ENCODE measurements around the gene GPRIN1. TPM values are rescaled to one million over a fixed set of nuclear protein-coding genes. Genes with fewer than 3 reads are reported as not detected.

Gene GPRIN1
- total and polyA plus RNA-seq, 2 of the 4 experiments (the other 2 are of a cell fraction), result 3.0 to 4.7 TPM

DNA sequence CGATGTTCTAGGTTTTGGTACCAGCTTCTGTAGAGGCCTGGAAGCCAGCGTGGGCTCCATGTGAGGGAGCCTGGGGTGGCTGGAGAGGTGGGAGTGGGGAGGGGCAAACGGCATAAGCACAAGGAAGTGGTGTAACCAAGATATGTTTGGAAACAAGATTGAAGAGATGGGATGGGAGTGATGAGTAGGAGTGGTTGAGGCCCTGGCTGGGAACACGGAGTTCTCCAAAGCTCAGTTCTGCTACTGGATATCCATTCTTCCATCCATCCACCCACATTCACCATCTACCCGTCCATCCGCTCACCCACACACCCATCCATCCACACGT is 49.5 kb upstream of the GPRIN1 start (continued):
- TF ChIP-seq, protein P1, sequence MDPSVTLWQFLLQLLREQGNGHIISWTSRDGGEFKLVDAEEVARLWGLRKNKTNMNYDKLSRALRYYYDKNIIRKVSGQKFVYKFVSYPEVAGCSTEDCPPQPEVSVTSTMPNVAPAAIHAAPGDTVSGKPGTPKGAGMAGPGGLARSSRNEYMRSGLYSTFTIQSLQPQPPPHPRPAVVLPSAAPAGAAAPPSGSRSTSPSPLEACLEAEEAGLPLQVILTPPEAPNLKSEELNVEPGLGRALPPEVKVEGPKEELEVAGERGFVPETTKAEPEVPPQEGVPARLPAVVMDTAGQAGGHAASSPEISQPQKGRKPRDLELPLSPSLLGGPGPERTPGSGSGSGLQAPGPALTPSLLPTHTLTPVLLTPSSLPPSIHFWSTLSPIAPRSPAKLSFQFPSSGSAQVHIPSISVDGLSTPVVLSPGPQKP (IDR thresholded peaks at IDR 0.05; ENCODE audit: borderline replicate concordance, low read depth, low read length), result no peak
- TF ChIP-seq CHD1 (IDR thresholded peaks at IDR 0.05; ENCODE audit: low read depth, low read length), result no peak

DNA sequence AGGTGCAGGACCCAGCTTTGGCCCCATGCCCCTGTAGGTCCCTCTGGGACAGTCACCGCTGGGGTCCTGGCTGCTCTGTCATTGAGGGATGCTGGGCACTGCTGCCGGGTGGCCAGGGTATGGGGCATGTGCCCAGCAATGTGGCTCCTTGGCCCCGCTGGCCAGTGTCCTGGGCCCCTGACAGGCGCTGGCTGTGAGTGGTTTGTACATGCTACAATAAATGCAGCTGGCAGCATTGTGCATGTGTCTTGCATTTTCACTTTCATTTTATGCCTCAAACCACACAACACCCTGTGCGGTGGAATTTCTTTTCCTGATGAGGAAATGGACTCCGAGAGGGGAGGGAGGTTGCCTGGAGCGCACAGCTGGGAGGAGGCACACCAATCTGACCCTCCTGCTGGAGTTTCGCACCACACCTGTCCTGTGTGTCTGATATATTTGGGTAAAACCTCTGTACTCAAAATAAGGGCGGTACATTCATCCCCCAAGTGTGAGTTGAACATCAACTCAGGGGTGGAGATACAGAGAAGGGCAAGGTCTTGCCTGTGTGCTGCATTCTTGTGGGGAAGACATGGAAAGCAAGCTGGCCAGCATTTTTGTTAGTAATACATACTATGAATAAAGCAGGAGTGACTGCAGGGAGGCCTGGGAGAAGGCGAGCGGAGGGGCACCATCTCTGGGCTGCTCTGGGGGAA is 49.0 kb upstream of the GPRIN1 start:
- Histone ChIP-seq H2BK20ac (ENCODE audit: low read depth, low read length) (no peak overlapping the region), H4K20me1 (ENCODE audit: insufficient read depth, low read length) (peaks cover 9% of the 10 kb centered on the region), H3K56ac (ENCODE audit: extremely low read depth, insufficient read depth, low read length) (no peak overlapping the region), H4K91ac (ENCODE audit: insufficient read depth, low read depth, low read length) (no peak overlapping the region), H3K14ac (replicated peaks; ENCODE audit: low read depth, low read length) (no peak overlapping the region), H2BK120ac (ENCODE audit: low read depth, low read length) (no peak overlapping the region), H3K36me3 (ENCODE audit: control insufficient read depth, insufficient read depth, low read length) (peaks cover 4% of the 10 kb centered on the region; the same call in 1 of the 2 replicates), H2AFZ (replicated peaks; ENCODE audit: low read length, poor library complexity) (no peak overlapping the region), H3K79me1 (ENCODE audit: low read depth in 1 of 2, low read length in 2 of 2) (peaks cover 0 to 2% of the 10 kb centered on the region in 2 experiments; a peak in 1 of 4 replicates), H3K23ac (ENCODE audit: low read depth, low read length) (no peak overlapping the region), H3K9me1 (ENCODE audit: insufficient read depth, low read length) (peaks cover 3% of the 10 kb centered on the region; the same call in 1 of the 2 replicates), H3K9ac (ENCODE audit: low read depth, low read length) (no peak overlapping the region), H3K18ac (ENCODE audit: low read depth, low read length) (no peak overlapping the region), H4K8ac (ENCODE audit: low read depth in 2 of 2, low read length in 2 of 2) (no peak overlapping the region), H3K4ac (ENCODE audit: low read depth, low read length) (no peak overlapping the region), H4K5ac (ENCODE audit: low read depth, low read length) (no peak overlapping the region), H2BK15ac (ENCODE audit: low read depth, low read length) (no peak overlapping the region), H3K9me3 (ENCODE audit: control insufficient read depth, insufficient read depth, low read length) (no peaks in the 10 kb centered on the region), H3K4me3 (ENCODE audit: insufficient read depth, low read depth, low read length) (no peak overlapping the region), H3K4me2 (ENCODE audit: low read depth, low read length) (no peak overlapping the region), H3K27ac (ENCODE audit: insufficient read depth, low read length) (no peak overlapping the region), H3K4me1 (ENCODE audit: control insufficient read depth, insufficient read depth, low read length) (no peaks in the 10 kb centered on the region), H3K27me3 (ENCODE audit: control insufficient read depth, insufficient read depth, low read length) (peaks cover 5% of the 10 kb centered on the region; the same call in 1 of the 2 replicates), H2AK5ac (ENCODE audit: low read depth, low read length) (no peak overlapping the region), H2AK9ac (replicated peaks; ENCODE audit: low read depth, low read length, poor library complexity) (no peak overlapping the region), H2BK5ac (ENCODE audit: low read depth, low read length, poor library complexity, severe bottlenecking) (no peak overlapping the region)
- intact Hi-C loops (cut with micrococcal nuclease), result loop anchor here (1.0 kb wide), 2 partner anchors 85 to 453 kb away; no protein-coding TSS in a partner anchor
- CTCF ChIA-PET, result interaction anchor here (0.6 kb wide), 1 partner anchor 89 kb away, joined by 5 read pairs; no protein-coding TSS in a partner anchor
- TF ChIP-seq CEBPB (IDR thresholded peaks at IDR 0.05; ENCODE audit: low read depth, low read length), result no peak
- no peak for TF ChIP-seq NFE2L2 (IDR thresholded peaks at IDR 0.05; ENCODE audit: low read depth, low read length)
- TF ChIP-seq RCOR1 (IDR thresholded peaks at IDR 0.05; ENCODE audit: insufficient replicate concordance, low read length), result no peak
- TF ChIP-seq MAZ (IDR thresholded peaks at IDR 0.05; ENCODE audit: borderline replicate concordance, low read depth, low read length), result no peak
- TF ChIP-seq, protein P2, sequence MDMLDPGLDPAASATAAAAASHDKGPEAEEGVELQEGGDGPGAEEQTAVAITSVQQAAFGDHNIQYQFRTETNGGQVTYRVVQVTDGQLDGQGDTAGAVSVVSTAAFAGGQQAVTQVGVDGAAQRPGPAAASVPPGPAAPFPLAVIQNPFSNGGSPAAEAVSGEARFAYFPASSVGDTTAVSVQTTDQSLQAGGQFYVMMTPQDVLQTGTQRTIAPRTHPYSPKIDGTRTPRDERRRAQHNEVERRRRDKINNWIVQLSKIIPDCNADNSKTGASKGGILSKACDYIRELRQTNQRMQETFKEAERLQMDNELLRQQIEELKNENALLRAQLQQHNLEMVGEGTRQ (IDR thresholded peaks at IDR 0.05; ENCODE audit: low read depth, low read length), result no peak
- TF ChIP-seq CHD1 (IDR thresholded peaks at IDR 0.05; ENCODE audit: low read depth, low read length), result no peak
- no peak for TF ChIP-seq MXI1 (IDR thresholded peaks at IDR 0.05; ENCODE audit: borderline replicate concordance, low read depth, low read length)
- ATAC-seq (ENCODE audit: low read depth) (peak; percentile 16; the same call in 1 of the 2 replicates), DNase-seq (peak; percentile 45)
- no TSS peak for BruUV-seq (replicated peaks)
- in situ Hi-C loops (cut with MboI; ENCODE audit: low sequenced_read_pairs), result no loop called here
- dilution Hi-C loops (cut with HindIII; ENCODE audit: low sequenced_read_pairs, unreplicated experiment), result no loop called here
- WGBS, 2 experiments (ENCODE audit: extremely low coverage in 2 of 2, insufficient read length in 1 of 2), result no CpG with 5 or more reads among the region's 11 CpGs
- POLR2A ChIA-PET (ENCODE audit: unreplicated experiment), result no interaction called here

All from IMR-90 (cell line).